K562 (cell line): ENCODE measurements around the gene H3-3A. TPM values are rescaled to one million over a fixed set of nuclear protein-coding genes. Genes with fewer than 3 reads are reported as not detected.

Experiments used
- ATAC-seq: fragments of 200-7000 bp; cut with Tn5 transposase; 3 replicates; pipeline ENCODE4 v1.9.1; 2020; ENCODE audit warnings: moderate library complexity
- BruUV-seq: library from RNA; stranded (reverse); fragments of 400-500 nt; replicated peaks from 2 replicates; lab custom pipeline; 2021; lab: Mats Ljungman, UMichigan
- CTCF ChIA-PET: fragments of 300-600 bp; formaldehyde crosslinking; extraction: SDS; loops from one replicate; lab custom pipeline; 2021; ENCODE audit warnings: low intra/inter-chr PET ratio; lab: Yijun Ruan, JAX
- POLR2A ChIA-PET: fragments of 300-600, 350-650 bp; sonication (Branson Sonifier 250); formaldehyde crosslinking; extraction: SDS; loops from one replicate; lab custom pipeline; 2021; ENCODE audit warnings: antibody characterized with exemption, inconsistent platforms; lab: Yijun Ruan, JAX
- DNase-seq, 4 experiments: peaks; one replicate each; pipeline versions ENCODE4 v3.0.0 to v3.0.0-alpha.2; 2011 to 2018; ENCODE audit warnings: low spot score in 3 of 4, mixed read lengths in 3 of 4; ENCODE audit errors: extremely low read depth in 1 of 4
- FAIRE-seq: peaks from 2 replicates; lab custom pipeline; 2011; peaks lifted over from hg19 to GRCh38; lab: Jason Lieb, UNC
- H2AFZ ChIP-seq: 2 replicates; pipeline ENCODE4 v1.6.0; 2011; ENCODE audit warnings: low read depth, low read length, control low read depth, inconsistent platforms
- H3K27ac ChIP-seq: fragments of 200-600 bp; 3 replicates; pipeline ENCODE4 v1.8.0; 2011; ENCODE audit warnings: low read depth, mild to moderate bottlenecking, control low read depth, inconsistent platforms, low read length, moderate library complexity, mixed read lengths; ENCODE audit errors: extremely low read depth
- H3K27me3 ChIP-seq, 2 experiments: fragments of 300-600 bp in 1 of 2; 2 replicates in 1 of 2; 3 replicates in 1 of 2; pipeline versions ENCODE4 v1.6.0 to v1.8.0; 2011; ENCODE audit warnings: inconsistent platforms in 2 of 2, low read length in 2 of 2, mild to moderate bottlenecking in 1 of 2, mixed read lengths in 1 of 2, moderate library complexity in 1 of 2; ENCODE audit not compliant: control insufficient read depth in 2 of 2, insufficient read depth in 2 of 2
- H3K36me3 ChIP-seq: fragments of 300-600 bp; 3 replicates; pipeline ENCODE4 v1.8.0; 2011; ENCODE audit warnings: mild to moderate bottlenecking, low read length, inconsistent platforms; ENCODE audit not compliant: control insufficient read depth, insufficient read depth
- H3K4me1 ChIP-seq, 2 experiments: fragments of 200-600 bp in 1 of 2; replicated peaks in 1 of 2; 2 replicates in 1 of 2; 3 replicates in 1 of 2; pipeline versions ENCODE4 v1.5.1 to v1.8.0; 2011; ENCODE audit warnings: inconsistent platforms in 2 of 2, low read length in 2 of 2, mild to moderate bottlenecking in 1 of 2, mixed read lengths in 1 of 2, moderate library complexity in 1 of 2; ENCODE audit not compliant: control insufficient read depth in 2 of 2, insufficient read depth in 2 of 2
- H3K4me2 ChIP-seq: 2 replicates; pipeline ENCODE4 v1.6.1; 2011; ENCODE audit warnings: low read length, control low read depth, inconsistent platforms, mixed read lengths; ENCODE audit not compliant: insufficient read depth
- H3K4me3 ChIP-seq: fragments of 200-600 bp; sonication (generic), shearing (Covaris generic); 2 replicates; pipeline ENCODE4 v1.5.1; 2016; ENCODE audit warnings: control low read depth, inconsistent platforms
- H3K79me2 ChIP-seq: fragments of 200-600 bp; 3 replicates; pipeline ENCODE4 v1.8.0; 2011; ENCODE audit warnings: low read length, inconsistent platforms; ENCODE audit not compliant: control insufficient read depth, insufficient read depth
- H3K9ac ChIP-seq, 2 experiments: 2 replicates each; pipeline versions ENCODE4 v1.6.0 to v1.6.1; 2011; ENCODE audit warnings: low read depth in 2 of 2, low read length in 2 of 2, control low read depth in 1 of 2, inconsistent platforms in 1 of 2, mild to moderate bottlenecking in 1 of 2, mixed read lengths in 1 of 2; ENCODE audit not compliant: insufficient read depth in 1 of 2
- H3K9me1 ChIP-seq: one replicate; pipeline ENCODE4 v1.6.0; 2011; ENCODE audit warnings: inconsistent platforms, mild to moderate bottlenecking, low read length, moderate library complexity; ENCODE audit not compliant: control insufficient read depth, insufficient read depth
- H3K9me3 ChIP-seq: replicated peaks from 2 replicates; pipeline ENCODE4 v1.5.1; 2011; ENCODE audit warnings: low read depth, low read length, inconsistent platforms; ENCODE audit not compliant: control insufficient read depth, insufficient read depth
- H4K20me1 ChIP-seq: replicated peaks from 2 replicates; pipeline ENCODE4 v1.6.1; 2011; ENCODE audit warnings: low read length, inconsistent platforms, mixed read lengths; ENCODE audit not compliant: control insufficient read depth, insufficient read depth
- HDAC8 ChIP-seq: fragments of 450-650 bp; IDR thresholded peaks from 2 replicates; pipeline ENCODE4 v1.6.1; 2016; ENCODE audit warnings: mild to moderate bottlenecking, missing genetic modification characterization, moderate library complexity, missing compliant biosample characterization
- LEF1 ChIP-seq: fragments of 450-650 bp; IDR thresholded peaks from 2 replicates; pipeline ENCODE4 v1.6.1; 2016; ENCODE audit warnings: mild to moderate bottlenecking
- MTF1 ChIP-seq: fragments of 250-450 bp; sonication (Bioruptor Pico); IDR thresholded peaks from 2 replicates; pipeline ENCODE4 v1.9.0; 2021; ENCODE audit warnings: moderate library complexity, mild to moderate bottlenecking, inconsistent platforms, borderline replicate concordance
- TAF15 ChIP-seq: fragments of 200-400 bp; formaldehyde crosslinking; IDR thresholded peaks from 2 replicates; pipeline ENCODE4 v1.6.1; 2017; ENCODE audit warnings: mild to moderate bottlenecking, low read depth, low read length, moderate library complexity
- XRCC5 ChIP-seq: fragments of 200-400 bp; formaldehyde crosslinking; IDR thresholded peaks from 2 replicates; pipeline ENCODE4 v1.6.1; 2017; ENCODE audit warnings: low read depth, mild to moderate bottlenecking, low read length
- ZNF146 ChIP-seq: IDR thresholded peaks from one replicate; pipeline ENCODE4 v1.6.1; 2018; ENCODE audit warnings: missing compliant biosample characterization; ENCODE audit not compliant: unreplicated experiment
- ZNF197 ChIP-seq: fragments of 200-800 bp; sonication (Bioruptor generic); IDR thresholded peaks from 2 replicates; pipeline ENCODE4 v1.6.1; 2016; ENCODE audit warnings: low read depth, missing genetic modification characterization, missing compliant biosample characterization
- ZNF551 ChIP-seq: fragments of 250-450 bp; sonication (Bioruptor Pico); IDR thresholded peaks from 2 replicates; pipeline ENCODE4 v1.5.0; 2021; ENCODE audit warnings: mild to moderate bottlenecking, moderate library complexity
- ZZZ3 ChIP-seq: fragments of 450-650 bp; IDR thresholded peaks from 2 replicates; pipeline ENCODE4 v1.6.1; 2016; ENCODE audit warnings: antibody characterized with exemption, mild to moderate bottlenecking, moderate library complexity
- WGBS: fragments of 100-300 bp; shearing (Covaris generic); methylation state at CpG from one replicate; pipeline ENCODE4 v1.1.6; 2016; ENCODE audit warnings: low coverage, mixed read lengths; ENCODE audit not compliant: insufficient coverage; ENCODE audit errors: missing lambda C conversion rate; 5-methylcytosine and 5-hydroxymethylcytosine counted together
- in situ Hi-C: fragments of 300-500 bp; cut with MboI; formaldehyde crosslinking; loops from 4 replicates; pipeline ENCODE4 v1.15.0; 2018; ENCODE audit warnings: inconsistent platforms, mixed read lengths
- intact Hi-C: fragments of 100-400 bp; cut with micrococcal nuclease; formaldehyde crosslinking; loops from 2 replicates; pipeline ENCODE4 v1.14.2; 2022
- polyA plus RNA-seq, 8 experiments: library from polyadenylated mRNA; depleted of rRNA in 4 of 8; stranded (reverse) in 5 of 8; unstranded in 3 of 8; fragments of >200 nt; fragmentation: Nextera tagmentation in 2 of 8; fragmentation: Illumina TruSeq in 1 of 8; extraction: Ambion mirVana in 2 of 8; extraction: Trizol in 1 of 8; gene quantifications; 2 replicates each; pipeline versions ENCODE4 v1.2.1 to v1.2.3, GENCODE V29; 2011 to 2014; ENCODE audit warnings: inconsistent platforms in 1 of 8, missing spikeins in 1 of 8
- total RNA-seq, 7 experiments: library from RNA; depleted of rRNA in 6 of 7; stranded (reverse); fragments of >200 nt in 6 of 7; fragmentation: Illumina TruSeq in 2 of 7; extraction: Trizol in 2 of 7; gene quantifications; 2 replicates each; pipeline versions ENCODE4 v1.2.1 to v1.2.3, GENCODE V29; 2011 to 2021; ENCODE audit warnings: low replicate concordance in 1 of 7
- TF ChIP-seq, protein P1 (sequence below): fragments of 250-450 bp; sonication (Bioruptor Pico); IDR thresholded peaks from 2 replicates; pipeline ENCODE4 v1.4.0; 2020; ENCODE audit warnings: mild to moderate bottlenecking
- TF ChIP-seq, protein P2 (sequence below): fragments of 250-450 bp; sonication (Bioruptor Pico); IDR thresholded peaks from 2 replicates; pipeline ENCODE4 v1.5.0; 2021; ENCODE audit warnings: mild to moderate bottlenecking, moderate library complexity
- TF ChIP-seq, protein P3 (sequence below): sonication (generic); formaldehyde crosslinking; IDR thresholded peaks from 2 replicates; pipeline ENCODE4 v1.9.0; 2022; ENCODE audit warnings: mild to moderate bottlenecking, missing genetic modification reagents
- TF ChIP-seq, protein P4 (sequence below): fragments of 450-650 bp; IDR thresholded peaks from 2 replicates; pipeline ENCODE4 v1.6.1; 2014; ENCODE audit warnings: low read depth, mild to moderate bottlenecking, moderate library complexity, borderline replicate concordance

The H3-3A gene
- total and polyA plus RNA-seq, 9 of the 15 experiments (the other 6 are each of a cell fraction or from before 2014, with no cell fraction given): 426 to 1,083 (median 591) TPM

DNA sequence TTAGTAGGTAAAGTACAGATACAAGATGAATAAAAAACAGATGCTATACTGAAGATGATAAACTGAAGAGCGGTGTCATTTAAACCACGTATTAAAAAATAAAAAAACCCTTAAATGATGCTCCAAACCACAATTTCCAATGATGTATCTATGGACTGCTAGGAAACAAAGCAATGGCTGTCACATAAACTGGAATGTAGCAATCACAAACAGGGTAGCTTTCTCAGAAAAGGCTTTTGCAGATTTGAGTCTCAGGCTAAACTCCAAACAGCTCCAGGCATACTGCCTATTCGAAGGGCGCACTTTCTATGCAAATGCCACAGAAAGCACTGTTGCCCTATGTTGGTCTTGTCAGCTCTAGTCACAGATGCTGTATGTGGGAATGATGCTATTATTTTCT lies 12.4 kb upstream of the H3-3A start:
- no TSS peak for BruUV-seq

More for the DNA sequence above, 12.4 kb upstream of the H3-3A start:
- Histone ChIP-seq H3K4me2 (no peak overlapping the region), H3K9me1 (no peaks in the 10 kb centered on the region), H3K36me3 (no peaks in the 10 kb centered on the region), H3K27ac (no peak overlapping the region), H3K4me1 (peaks cover 0 to 3% of the 10 kb centered on the region in 2 experiments; a peak in 2 of 5 replicates), H3K4me3 (no peak overlapping the region), H4K20me1 (no peaks in the 10 kb centered on the region), H3K9me3 (no peaks in the 10 kb centered on the region), H3K79me2 (no peaks in the 10 kb centered on the region), H3K27me3 (no peaks in the 10 kb centered on the region), H3K9ac (no peak overlapping the region), H2AFZ (no peak overlapping the region)
- ChIA-PET POLR2A (interaction anchor here (0.9 to 1.8 kb wide), 5 partner anchors 9 to 1568 kb away, joined by 3 to 15 read pairs (median 5); partner anchors contain the start of gene H3-3A), CTCF (no interaction called here)
- no peak for TF ChIP-seq ZNF551
- no peak for TF ChIP-seq TAF15
- TF ChIP-seq MTF1 (CRISPR knock-in tag): no peak
- TF ChIP-seq LEF1: no peak
- TF ChIP-seq XRCC5: no peak
- no peak for TF ChIP-seq ZNF197 (CRISPR knock-in tag)
- TF ChIP-seq, protein P1, sequence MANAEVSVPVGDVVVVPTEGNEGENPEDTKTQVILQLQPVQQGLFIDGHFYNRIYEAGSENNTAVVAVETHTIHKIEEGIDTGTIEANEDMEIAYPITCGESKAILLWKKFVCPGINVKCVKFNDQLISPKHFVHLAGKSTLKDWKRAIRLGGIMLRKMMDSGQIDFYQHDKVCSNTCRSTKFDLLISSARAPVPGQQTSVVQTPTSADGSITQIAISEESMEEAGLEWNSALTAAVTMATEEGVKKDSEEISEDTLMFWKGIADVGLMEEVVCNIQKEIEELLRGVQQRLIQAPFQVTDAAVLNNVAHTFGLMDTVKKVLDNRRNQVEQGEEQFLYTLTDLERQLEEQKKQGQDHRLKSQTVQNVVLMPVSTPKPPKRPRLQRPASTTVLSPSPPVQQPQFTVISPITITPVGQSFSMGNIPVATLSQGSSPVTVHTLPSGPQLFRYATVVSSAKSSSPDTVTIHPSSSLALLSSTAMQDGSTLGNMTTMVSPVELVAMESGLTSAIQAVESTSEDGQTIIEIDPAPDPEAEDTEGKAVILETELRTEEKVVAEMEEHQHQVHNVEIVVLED (CRISPR knock-in tag): no peak
- TF ChIP-seq, protein P2, sequence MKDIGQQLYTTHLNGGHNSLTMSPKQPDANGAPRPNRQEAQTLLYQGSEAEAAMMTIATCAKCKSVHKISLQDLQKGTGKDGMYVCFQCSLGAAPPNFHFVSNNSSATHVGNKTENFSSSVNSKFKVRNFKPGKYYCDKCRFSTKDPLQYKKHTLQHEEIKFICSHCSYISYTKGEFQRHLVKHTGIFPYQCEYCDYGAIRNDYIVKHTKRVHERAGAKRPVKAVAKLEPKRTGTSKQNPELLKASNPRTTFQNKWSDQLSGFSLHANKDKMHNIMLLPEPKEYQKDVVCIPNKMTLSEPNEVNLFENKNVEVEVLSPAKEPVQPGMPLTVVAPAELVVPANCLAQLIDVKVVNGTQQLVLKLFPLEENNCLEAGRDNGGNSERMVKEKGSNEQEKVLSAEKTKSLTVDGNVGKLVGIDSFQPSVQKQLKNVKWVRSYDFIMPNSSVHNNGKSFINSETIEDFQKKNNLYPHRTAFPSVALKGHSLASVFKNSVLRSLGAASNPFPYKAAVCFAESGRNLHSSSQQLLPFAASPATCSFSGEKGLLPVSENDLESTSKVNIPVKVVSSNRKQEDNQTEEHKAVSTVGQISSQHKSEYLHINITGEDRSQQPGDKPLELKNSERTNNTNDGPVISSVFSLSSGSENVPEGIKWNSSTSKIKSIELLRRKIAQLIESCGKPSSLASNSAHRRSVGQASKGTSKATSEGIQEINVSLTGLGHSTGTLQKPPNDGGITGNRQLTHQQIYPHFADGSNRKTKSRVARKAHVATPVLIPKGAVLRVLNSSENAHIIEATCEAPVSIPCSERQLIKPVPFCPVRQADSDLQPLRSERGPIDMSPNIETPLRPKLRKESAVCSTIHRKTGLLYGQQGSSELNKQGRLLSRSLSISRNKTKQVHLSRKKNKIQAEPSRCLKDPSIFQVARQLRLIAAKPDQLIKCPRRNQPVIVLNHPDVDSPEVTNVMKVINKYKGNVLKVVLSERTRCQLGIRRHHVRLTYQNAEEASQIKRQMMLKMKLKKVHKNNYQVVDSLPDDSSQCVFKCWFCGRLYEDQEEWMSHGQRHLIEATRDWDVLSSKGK: no peak
- TF ChIP-seq, protein P3, sequence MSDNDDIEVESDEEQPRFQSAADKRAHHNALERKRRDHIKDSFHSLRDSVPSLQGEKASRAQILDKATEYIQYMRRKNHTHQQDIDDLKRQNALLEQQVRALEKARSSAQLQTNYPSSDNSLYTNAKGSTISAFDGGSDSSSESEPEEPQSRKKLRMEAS: no peak
- no peak for TF ChIP-seq ZZZ3
- no peak for TF ChIP-seq ZNF146 (CRISPR knock-in tag)
- TF ChIP-seq, protein P4, sequence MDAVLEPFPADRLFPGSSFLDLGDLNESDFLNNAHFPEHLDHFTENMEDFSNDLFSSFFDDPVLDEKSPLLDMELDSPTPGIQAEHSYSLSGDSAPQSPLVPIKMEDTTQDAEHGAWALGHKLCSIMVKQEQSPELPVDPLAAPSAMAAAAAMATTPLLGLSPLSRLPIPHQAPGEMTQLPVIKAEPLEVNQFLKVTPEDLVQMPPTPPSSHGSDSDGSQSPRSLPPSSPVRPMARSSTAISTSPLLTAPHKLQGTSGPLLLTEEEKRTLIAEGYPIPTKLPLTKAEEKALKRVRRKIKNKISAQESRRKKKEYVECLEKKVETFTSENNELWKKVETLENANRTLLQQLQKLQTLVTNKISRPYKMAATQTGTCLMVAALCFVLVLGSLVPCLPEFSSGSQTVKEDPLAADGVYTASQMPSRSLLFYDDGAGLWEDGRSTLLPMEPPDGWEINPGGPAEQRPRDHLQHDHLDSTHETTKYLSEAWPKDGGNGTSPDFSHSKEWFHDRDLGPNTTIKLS: no peak
- no peak for TF ChIP-seq HDAC8 (tag)
- DNase-seq (no peak), FAIRE-seq (no peak), ATAC-seq (no peak)
- 78% methylated on average over 4 of the region's 4 CpGs for WGBS
- in situ Hi-C loops: no loop called here
- intact Hi-C loops: no loop called here
